HFF-Myc (cell line): ENCODE measurements around the gene ADAMTS17.

Experiments used
- DNase-seq: peaks from one replicate; pipeline ENCODE4 v3.0.0-alpha.2; 2011; ENCODE audit warnings: low read depth; ENCODE audit errors: extremely low read depth
- H3K4me3 ChIP-seq: replicated peaks from 2 replicates; pipeline ENCODE4 v1.5.1; 2011; ENCODE audit warnings: low read depth, mild to moderate bottlenecking, control low read depth, low read length
- TF ChIP-seq, protein P1 (sequence below): IDR thresholded peaks from 2 replicates; pipeline ENCODE4 v1.5.1; 2012; ENCODE audit warnings: mild to moderate bottlenecking, low read depth, low read length, control low read depth; ENCODE audit errors: missing control alignments

ADAMTS17 gene

DNA sequence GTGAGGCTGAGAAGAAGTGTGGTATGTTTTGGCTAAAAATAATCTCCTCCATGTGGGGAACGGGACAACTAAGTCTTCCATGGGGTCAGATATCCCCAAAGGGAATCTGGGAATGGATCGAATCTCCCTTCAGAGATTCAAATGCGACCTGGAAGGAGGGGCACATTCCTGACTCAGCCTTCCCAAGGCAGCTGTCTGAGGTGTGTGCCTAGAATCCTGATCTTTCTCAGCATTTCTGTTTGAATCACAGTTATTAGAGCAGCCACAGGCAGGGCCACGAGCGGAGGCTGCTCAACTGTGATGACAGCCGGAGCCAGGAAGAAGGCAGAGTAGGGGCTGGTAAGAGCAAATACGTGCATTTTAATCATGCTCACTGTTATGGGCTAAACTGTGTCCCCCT is 135.1 kb downstream of the ADAMTS17 start:
- no peak overlapping the region for H3K4me3 ChIP-seq
- DNase-seq = no peak
- TF ChIP-seq, protein P1, sequence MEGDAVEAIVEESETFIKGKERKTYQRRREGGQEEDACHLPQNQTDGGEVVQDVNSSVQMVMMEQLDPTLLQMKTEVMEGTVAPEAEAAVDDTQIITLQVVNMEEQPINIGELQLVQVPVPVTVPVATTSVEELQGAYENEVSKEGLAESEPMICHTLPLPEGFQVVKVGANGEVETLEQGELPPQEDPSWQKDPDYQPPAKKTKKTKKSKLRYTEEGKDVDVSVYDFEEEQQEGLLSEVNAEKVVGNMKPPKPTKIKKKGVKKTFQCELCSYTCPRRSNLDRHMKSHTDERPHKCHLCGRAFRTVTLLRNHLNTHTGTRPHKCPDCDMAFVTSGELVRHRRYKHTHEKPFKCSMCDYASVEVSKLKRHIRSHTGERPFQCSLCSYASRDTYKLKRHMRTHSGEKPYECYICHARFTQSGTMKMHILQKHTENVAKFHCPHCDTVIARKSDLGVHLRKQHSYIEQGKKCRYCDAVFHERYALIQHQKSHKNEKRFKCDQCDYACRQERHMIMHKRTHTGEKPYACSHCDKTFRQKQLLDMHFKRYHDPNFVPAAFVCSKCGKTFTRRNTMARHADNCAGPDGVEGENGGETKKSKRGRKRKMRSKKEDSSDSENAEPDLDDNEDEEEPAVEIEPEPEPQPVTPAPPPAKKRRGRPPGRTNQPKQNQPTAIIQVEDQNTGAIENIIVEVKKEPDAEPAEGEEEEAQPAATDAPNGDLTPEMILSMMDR = no peak

DNA sequence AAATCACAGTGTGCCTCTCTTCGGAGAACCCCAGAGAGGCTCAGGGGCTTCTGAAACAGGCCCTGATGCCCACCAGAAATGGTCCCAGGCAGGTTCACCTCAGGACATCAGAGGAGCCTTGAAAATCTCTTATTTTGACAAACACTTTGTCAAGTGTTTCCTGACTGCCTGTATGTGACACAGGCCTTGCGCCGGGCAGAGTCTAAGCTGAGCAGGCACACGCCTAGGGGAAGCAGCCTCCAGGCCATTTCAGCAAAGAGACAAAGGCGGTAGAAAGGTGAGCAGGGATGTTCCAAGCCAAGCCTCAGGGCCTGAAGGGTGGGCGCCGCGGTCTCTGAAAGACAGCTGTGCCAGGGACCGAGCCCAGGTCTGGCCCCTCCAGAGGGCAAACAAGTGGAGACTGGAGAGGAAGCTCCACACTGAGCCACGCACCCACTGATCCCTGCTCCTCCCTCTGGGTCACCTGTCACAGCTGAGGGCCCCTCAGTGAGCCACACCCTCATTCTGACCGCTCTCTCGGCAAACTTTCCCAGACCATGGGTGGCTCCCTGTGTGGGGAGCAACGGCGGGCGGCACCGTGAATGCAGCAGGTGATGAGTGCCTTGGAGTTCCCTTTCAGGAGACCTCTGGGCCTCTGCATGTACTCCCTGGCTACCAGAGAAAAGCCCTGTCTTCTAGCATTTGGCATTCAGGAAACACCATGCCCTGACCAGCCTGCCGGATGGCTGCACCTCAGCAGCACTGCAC is 136.1 kb downstream of the ADAMTS17 start:
- no peak overlapping the region for H3K4me3 ChIP-seq
- TF ChIP-seq, protein P1 = no peak
- no peak for DNase-seq

DNA sequence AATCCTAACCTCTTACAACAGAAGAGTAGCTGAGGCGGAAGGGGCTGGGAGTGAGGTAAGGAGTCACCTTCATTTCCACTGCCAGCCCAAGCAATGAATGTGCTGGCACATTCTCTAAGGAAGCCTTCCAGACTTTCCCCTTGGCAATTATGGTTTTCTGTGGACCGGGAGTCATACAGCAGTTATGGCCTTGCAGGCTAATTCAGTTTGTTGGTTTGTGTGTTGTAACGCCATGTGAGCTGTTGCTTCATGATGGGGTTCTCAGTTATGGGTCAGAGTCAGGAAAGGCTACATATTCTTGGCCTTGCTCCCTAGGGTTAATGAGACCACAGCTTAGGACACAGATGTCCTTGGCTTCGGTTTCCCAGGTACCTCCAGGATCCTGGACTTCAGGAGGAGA is 137.0 kb downstream of the ADAMTS17 start:
- DNase-seq = no peak
- TF ChIP-seq, protein P1 = no peak
- H3K4me3 ChIP-seq = no peak overlapping the region

DNA sequence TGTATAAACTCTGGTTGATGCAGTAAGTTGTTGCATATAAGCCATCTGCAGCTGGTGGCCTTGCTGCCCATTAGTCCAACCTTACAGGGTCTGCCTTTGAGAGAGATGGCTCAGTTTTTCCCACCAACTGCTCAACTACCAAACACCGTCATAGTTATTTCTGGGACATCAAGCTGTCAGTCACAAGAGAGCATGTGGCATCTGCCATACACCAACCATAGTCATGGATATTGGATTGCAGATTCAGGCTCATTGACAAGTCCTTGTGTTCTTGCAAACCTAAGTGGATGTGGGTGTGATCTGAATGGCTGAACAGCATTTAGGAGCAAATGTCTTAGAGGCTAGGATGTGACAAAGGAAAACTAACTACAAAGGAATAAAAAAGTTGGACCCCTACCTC is 137.6 kb downstream of the ADAMTS17 start:
- no peak overlapping the region for H3K4me3 ChIP-seq
- DNase-seq = no peak
- TF ChIP-seq, protein P1 = no peak

DNA sequence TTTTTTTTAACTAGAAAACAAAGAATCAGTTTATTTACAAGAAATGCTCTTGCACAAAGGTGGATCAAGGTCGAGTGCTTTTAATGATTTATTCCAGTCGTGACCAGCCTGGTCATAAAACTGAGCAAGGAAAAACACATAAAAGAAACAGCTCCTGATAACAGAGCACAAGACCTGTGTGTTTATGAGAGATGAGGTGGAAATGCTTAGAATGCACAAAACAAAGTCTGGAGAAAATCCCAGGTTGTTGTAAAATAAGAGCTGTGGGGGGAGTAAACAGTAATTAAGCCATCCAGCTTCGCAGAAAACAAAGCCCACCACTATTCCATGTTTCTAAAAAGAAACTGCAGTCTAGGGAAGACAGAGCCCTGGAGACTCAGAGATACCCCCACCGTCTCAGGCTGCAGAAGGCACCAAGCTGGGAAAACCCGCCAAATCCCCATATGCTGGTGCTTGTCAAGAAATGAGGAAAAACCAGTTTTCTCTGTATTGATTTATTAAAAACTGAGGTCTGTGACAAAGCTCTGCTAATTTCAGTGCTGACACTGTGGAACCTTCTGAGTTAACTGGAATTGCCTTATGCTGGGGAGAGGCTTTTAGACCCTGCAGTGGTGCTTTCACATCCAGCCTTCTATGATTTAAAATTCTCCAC is 139.3 kb downstream of the ADAMTS17 start:
- TF ChIP-seq, protein P1 = no peak
- H3K4me3 ChIP-seq = no peak overlapping the region
- DNase-seq = no peak

DNA sequence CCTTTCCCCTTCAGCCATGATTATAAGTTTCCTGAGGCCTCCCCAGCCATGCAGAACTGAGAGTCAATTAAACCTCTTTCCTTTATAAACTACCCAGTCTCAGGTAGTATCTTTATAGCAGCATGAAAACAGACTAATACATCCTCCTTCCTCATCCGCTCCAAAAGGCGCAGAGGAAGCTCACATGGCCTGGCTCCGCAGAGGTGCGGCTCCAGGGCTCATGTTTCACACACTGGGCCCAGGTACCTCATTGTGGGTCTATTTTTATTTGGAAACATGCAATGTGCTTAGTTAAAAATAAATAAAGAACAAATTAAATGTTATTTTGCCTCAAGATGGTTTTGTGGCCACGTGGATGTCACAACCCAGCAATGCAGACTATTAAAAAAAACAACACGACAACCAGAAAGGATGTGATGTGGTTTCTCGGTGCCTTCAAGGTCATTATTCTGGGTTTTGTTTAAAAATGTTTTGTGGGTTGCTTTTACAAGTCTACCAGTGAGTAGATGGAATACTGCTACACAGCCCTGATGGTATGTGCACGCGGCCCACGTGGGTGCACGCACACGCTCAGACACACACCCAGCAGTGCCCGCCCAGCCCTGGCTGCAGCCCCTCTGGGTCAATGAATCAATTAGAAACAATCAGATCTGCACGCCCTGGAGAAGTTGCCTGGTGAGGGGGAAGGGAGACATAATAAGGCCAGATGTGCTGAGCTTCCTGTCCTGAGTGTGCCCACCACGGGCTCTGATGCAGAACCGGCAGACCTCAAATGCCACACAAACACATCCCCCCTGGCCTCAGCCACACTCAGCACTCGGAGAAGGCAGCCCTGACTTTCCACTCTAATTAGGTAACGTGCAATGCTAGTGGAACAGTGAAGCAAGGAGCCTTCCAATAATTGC is 140.1 kb downstream of the ADAMTS17 start:
- H3K4me3 ChIP-seq = no peak overlapping the region
- no peak for DNase-seq
- TF ChIP-seq, protein P1 = no peak
